Endodermal cell (in vitro differentiated cells): ENCODE data around the gene GBGT1. TPM values are rescaled to one million over a fixed set of nuclear protein-coding genes. Genes with fewer than 3 reads are reported as not detected.

Experiments
- DNase-seq: peaks from one replicate; pipeline ENCODE4 v3.0.0-alpha.2; 2017
- H3K27ac ChIP-seq: 2 replicates; pipeline ENCODE4 v1.5.1; 2013; ENCODE audit warnings: mild to moderate bottlenecking, low read depth, low read length, moderate library complexity
- H3K27me3 ChIP-seq: 2 replicates; pipeline ENCODE4 v1.6.1; 2013; ENCODE audit warnings: mild to moderate bottlenecking, low read length, moderate library complexity; ENCODE audit not compliant: insufficient read depth, control insufficient read depth, poor library complexity, severe bottlenecking
- H3K36me3 ChIP-seq: 2 replicates; pipeline ENCODE4 v1.7.0; 2013; ENCODE audit warnings: mild to moderate bottlenecking, low read length, moderate library complexity; ENCODE audit not compliant: control insufficient read depth, insufficient read depth
- H3K4me1 ChIP-seq: one replicate; pipeline ENCODE4 v1.7.0; 2013; ENCODE audit warnings: low read length; ENCODE audit not compliant: control insufficient read depth, insufficient read depth
- H3K4me3 ChIP-seq: 2 replicates; pipeline ENCODE4 v1.5.1; 2013; ENCODE audit warnings: mild to moderate bottlenecking, low read length, moderate library complexity
- H3K9ac ChIP-seq: 2 replicates; pipeline ENCODE4 v1.6.1; 2013; ENCODE audit warnings: mild to moderate bottlenecking, low read length, moderate library complexity; ENCODE audit not compliant: poor library complexity, severe bottlenecking; ENCODE audit errors: extremely low read depth
- H3K9me3 ChIP-seq: 2 replicates; pipeline ENCODE4 v1.6.1; 2013; ENCODE audit warnings: mild to moderate bottlenecking, low read length, moderate library complexity; ENCODE audit not compliant: control insufficient read depth
- H3K27ac Mint-ChIP-seq: 2 replicates; pipeline ENCODE4 v1.8.0; 2020; ENCODE audit warnings: mixed read lengths
- H3K27me3 Mint-ChIP-seq: 2 replicates; pipeline ENCODE4 v1.8.0; 2021; ENCODE audit warnings: mild to moderate bottlenecking, mixed read lengths; ENCODE audit not compliant: insufficient read depth
- H3K36me3 Mint-ChIP-seq: 2 replicates; pipeline ENCODE4 v1.8.0; 2020; ENCODE audit warnings: low read depth, mixed read lengths
- H3K4me1 Mint-ChIP-seq: 2 replicates; pipeline ENCODE4 v1.8.0; 2020; ENCODE audit warnings: mixed read lengths
- H3K4me3 Mint-ChIP-seq: 2 replicates; pipeline ENCODE4 v1.8.0; 2020; ENCODE audit warnings: mild to moderate bottlenecking, moderate library complexity, mixed read lengths
- H3K9me3 Mint-ChIP-seq: 2 replicates; pipeline ENCODE4 v1.8.0; 2020; ENCODE audit warnings: mild to moderate bottlenecking, mixed read lengths
- WGBS, 2 experiments: methylation state at CpG; one replicate each; pipeline versions ENCODE4 v1.1.5 to v1.1.7; 2013; ENCODE audit warnings: missing lambda C conversion rate in 2 of 2, mixed read lengths in 1 of 2; ENCODE audit not compliant: insufficient coverage in 1 of 2, insufficient read length in 1 of 2; 5-methylcytosine and 5-hydroxymethylcytosine counted together
- total RNA-seq, 2 donors: library from RNA; stranded (reverse); fragmentation: NEBNext Ultra II Directional in 1 of 2; extraction: Animal tissue kit (Norgen Biotek cat#: 25700) in 1 of 2; gene quantifications; 2 replicates in 1 of 2; 3 replicates in 1 of 2; pipeline ENCODE4 v1.2.1, GENCODE V29; 2021
- TF ChIP-seq, protein P1 (sequence below): fragments of 200-600 bp; sonication (generic); conservative IDR thresholded peaks from 2 replicates; pipeline ENCODE4 v1.5.0; 2021; ENCODE audit warnings: antibody characterized with exemption, mild to moderate bottlenecking

GBGT1 gene
- total RNA-seq, 2 donors from 2014 or later, result 28.2 to 29.1 TPM

- DNase-seq, result no peak
- Mint-ChIP-seq H3K4me1 (no peaks in the 10 kb centered on the region), H3K36me3 (peaks cover 34% of the 10 kb centered on the region), H3K27ac (no peak overlapping the region), H3K27me3 (no peaks in the 10 kb centered on the region), H3K4me3 (no peak overlapping the region), H3K9me3 (no peaks in the 10 kb centered on the region)
- no peak overlapping the region for H3K4me3 ChIP-seq
- no peak overlapping the region for H3K27ac ChIP-seq
- WGBS, 2 experiments, result 93 to 94% methylated on average over 9 to 19 of the region's 19 CpGs
- no peaks in the 10 kb centered on the region for H3K27me3 ChIP-seq
- TF ChIP-seq, protein P1, sequence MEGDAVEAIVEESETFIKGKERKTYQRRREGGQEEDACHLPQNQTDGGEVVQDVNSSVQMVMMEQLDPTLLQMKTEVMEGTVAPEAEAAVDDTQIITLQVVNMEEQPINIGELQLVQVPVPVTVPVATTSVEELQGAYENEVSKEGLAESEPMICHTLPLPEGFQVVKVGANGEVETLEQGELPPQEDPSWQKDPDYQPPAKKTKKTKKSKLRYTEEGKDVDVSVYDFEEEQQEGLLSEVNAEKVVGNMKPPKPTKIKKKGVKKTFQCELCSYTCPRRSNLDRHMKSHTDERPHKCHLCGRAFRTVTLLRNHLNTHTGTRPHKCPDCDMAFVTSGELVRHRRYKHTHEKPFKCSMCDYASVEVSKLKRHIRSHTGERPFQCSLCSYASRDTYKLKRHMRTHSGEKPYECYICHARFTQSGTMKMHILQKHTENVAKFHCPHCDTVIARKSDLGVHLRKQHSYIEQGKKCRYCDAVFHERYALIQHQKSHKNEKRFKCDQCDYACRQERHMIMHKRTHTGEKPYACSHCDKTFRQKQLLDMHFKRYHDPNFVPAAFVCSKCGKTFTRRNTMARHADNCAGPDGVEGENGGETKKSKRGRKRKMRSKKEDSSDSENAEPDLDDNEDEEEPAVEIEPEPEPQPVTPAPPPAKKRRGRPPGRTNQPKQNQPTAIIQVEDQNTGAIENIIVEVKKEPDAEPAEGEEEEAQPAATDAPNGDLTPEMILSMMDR, result no peak
- H3K9ac ChIP-seq, result no peak overlapping the region
- H3K9me3 ChIP-seq, result no peaks in the 10 kb centered on the region
- no peaks in the 10 kb centered on the region for H3K4me1 ChIP-seq
- H3K36me3 ChIP-seq, result peaks cover 30% of the 10 kb centered on the region
Observed at GRCh38 chr9:133108794-133109641, 54.7 kb downstream of the GBGT1 start.

DNA sequence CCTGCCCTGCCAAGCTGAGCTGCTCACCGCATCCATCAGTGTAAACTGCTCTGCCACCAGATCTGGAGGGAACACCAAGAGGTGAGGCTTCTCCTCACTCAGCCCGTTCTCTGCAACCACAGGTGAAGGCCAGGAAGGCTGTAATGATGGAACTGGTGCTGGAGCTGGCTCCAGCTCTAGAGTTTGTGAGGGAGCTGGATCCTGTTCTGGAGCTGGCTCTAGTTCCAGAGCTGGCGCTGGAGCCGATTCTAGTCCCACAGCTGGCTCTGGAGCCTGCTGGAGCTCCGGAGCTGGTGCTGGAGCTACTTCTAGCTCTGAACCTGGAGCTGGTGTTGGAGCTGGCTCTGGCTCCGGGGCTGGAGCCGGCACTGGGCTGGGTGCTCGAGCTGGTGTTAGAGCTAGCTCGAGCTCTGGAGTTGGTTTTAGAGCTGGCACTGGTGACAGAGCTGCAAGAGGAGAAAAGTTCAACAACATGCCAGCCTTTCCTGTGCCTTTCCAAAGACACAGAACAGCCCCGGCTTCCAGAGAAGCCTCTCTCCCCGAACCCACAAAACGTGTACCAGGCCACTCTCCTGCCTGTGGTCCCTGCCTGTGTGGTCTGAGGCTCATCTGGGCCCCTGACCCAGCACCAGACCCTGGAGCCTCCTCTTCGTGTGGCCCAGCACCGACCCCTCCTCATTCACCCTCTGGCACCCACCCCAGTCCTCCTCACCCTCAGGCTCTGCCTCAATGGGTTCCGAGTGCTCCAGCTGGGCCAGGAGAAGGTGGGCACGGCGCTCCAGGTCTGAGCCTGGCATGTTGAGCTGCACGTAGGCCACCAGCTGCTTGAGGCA, 55.5 kb downstream of the GBGT1 start:
- Mint-ChIP-seq H3K4me3 (no peak overlapping the region), H3K4me1 (no peaks in the 10 kb centered on the region)
- 87 to 89% methylated on average over 12 to 18 of the region's 18 CpGs for WGBS, 2 experiments

GRCh38 chr9:133107245-133107722, 56.4 kb downstream of the GBGT1 start:
- no peak overlapping the region for H3K27ac Mint-ChIP-seq
- H3K27ac ChIP-seq, result no peak overlapping the region
- no peaks in the 10 kb centered on the region for H3K9me3 Mint-ChIP-seq
- H3K4me1 Mint-ChIP-seq, result no peaks in the 10 kb centered on the region
- H3K9ac ChIP-seq, result no peak overlapping the region
- WGBS, 2 experiments, result 88 to 100% methylated on average over 4 to 13 of the region's 13 CpGs
- no peaks in the 10 kb centered on the region for H3K27me3 Mint-ChIP-seq
- H3K4me3 ChIP-seq, result no peak overlapping the region
- no peak for DNase-seq
- peaks cover 42% of the 10 kb centered on the region for H3K36me3 Mint-ChIP-seq
- no peak overlapping the region for H3K4me3 Mint-ChIP-seq
- H3K9me3 ChIP-seq, result no peaks in the 10 kb centered on the region
- no peaks in the 10 kb centered on the region for H3K4me1 ChIP-seq
- TF ChIP-seq, protein P1, result no peak
- no peaks in the 10 kb centered on the region for H3K27me3 ChIP-seq
- peaks cover 38% of the 10 kb centered on the region for H3K36me3 ChIP-seq

More for the DNA sequence above, 55.5 kb downstream of the GBGT1 start:
- Histone ChIP-seq H3K27ac (no peak overlapping the region), H3K9me3 (no peaks in the 10 kb centered on the region), H3K4me1 (no peaks in the 10 kb centered on the region), H3K27me3 (no peaks in the 10 kb centered on the region), H3K9ac (no peak overlapping the region), H3K4me3 (no peak overlapping the region), H3K36me3 (peaks cover 30% of the 10 kb centered on the region)
- H3K27me3 Mint-ChIP-seq, result no peaks in the 10 kb centered on the region
- no peak overlapping the region for H3K27ac Mint-ChIP-seq
- DNase-seq, result no peak
- H3K36me3 Mint-ChIP-seq, result peaks cover 36% of the 10 kb centered on the region
- H3K9me3 Mint-ChIP-seq, result no peaks in the 10 kb centered on the region
- TF ChIP-seq, protein P1, result no peak
